GM23338 (cell line): ENCODE results near the gene SLC30A1. TPM values are rescaled to one million over a fixed set of nuclear protein-coding genes. Genes with fewer than 3 reads are reported as not detected.

Experiments
- ATAC-seq: fragments of 200-7000 bp; cut with Tn5 transposase; 3 replicates; pipeline ENCODE4 v1.9.1; 2020
- DNase-seq: peaks from one replicate; pipeline ENCODE4 v3.0.0-alpha.2; 2015; ENCODE audit warnings: low spot score
- H2AFZ ChIP-seq: fragments of 200-600 bp; sonication (generic); 2 replicates; pipeline ENCODE4 v1.8.0; 2016; ENCODE audit warnings: antibody characterized with exemption, mild to moderate bottlenecking, moderate library complexity
- H3F3A ChIP-seq: fragments of 200-600 bp; sonication (generic); replicated peaks from 2 replicates; pipeline ENCODE4 v1.8.0; 2017; ENCODE audit warnings: antibody characterized with exemption, mixed run types, low read depth
- H3K27ac ChIP-seq: fragments of 200-600 bp; sonication (generic); 2 replicates; pipeline ENCODE4 v1.6.1; 2016; ENCODE audit warnings: low read depth
- H3K27me3 ChIP-seq: fragments of 200-600 bp; sonication (generic); 2 replicates; pipeline ENCODE4 v1.8.0; 2016; ENCODE audit warnings: mild to moderate bottlenecking, mixed run types, moderate library complexity; ENCODE audit not compliant: insufficient read depth
- H3K36me3 ChIP-seq: fragments of 200-600 bp; sonication (generic); 2 replicates; pipeline ENCODE4 v1.8.0; 2016; ENCODE audit warnings: mild to moderate bottlenecking; ENCODE audit not compliant: insufficient read depth
- H3K4me1 ChIP-seq: fragments of 200-600 bp; sonication (generic); 2 replicates; pipeline ENCODE4 v1.8.0; 2016; ENCODE audit warnings: mild to moderate bottlenecking, moderate library complexity; ENCODE audit not compliant: insufficient read depth
- H3K4me2 ChIP-seq: fragments of 200-600 bp; sonication (generic); 2 replicates; pipeline ENCODE4 v1.7.1; 2017; ENCODE audit warnings: mixed run types
- H3K4me3 ChIP-seq: fragments of 200-600 bp; sonication (generic); 2 replicates; pipeline ENCODE4 v1.6.1; 2016; ENCODE audit warnings: mixed run types
- H3K79me2 ChIP-seq: fragments of 200-600 bp; sonication (generic); replicated peaks from 2 replicates; pipeline ENCODE4 v1.8.0; 2017; ENCODE audit warnings: mild to moderate bottlenecking; ENCODE audit not compliant: insufficient read depth
- H3K9me2 ChIP-seq: fragments of 200-600 bp; sonication (generic); 2 replicates; pipeline ENCODE4 v1.8.0; 2017; ENCODE audit not compliant: insufficient read depth
- H4K20me1 ChIP-seq: fragments of 200-600 bp; sonication (generic); replicated peaks from 2 replicates; pipeline ENCODE4 v1.8.0; 2017; ENCODE audit warnings: mild to moderate bottlenecking; ENCODE audit not compliant: insufficient read depth
- H3K27ac Mint-ChIP-seq: 2 replicates; pipeline ENCODE4 v1.8.0; 2020; ENCODE audit warnings: inconsistent platforms, mild to moderate bottlenecking, moderate library complexity, mixed read lengths
- H3K27me3 Mint-ChIP-seq: 3 replicates; pipeline ENCODE4 v1.8.0; 2022; ENCODE audit warnings: low read depth, mild to moderate bottlenecking, moderate library complexity, mixed read lengths, inconsistent platforms; ENCODE audit not compliant: insufficient read depth, poor library complexity
- H3K36me3 Mint-ChIP-seq: 3 replicates; pipeline ENCODE4 v1.8.0; 2021; ENCODE audit warnings: low read depth, mild to moderate bottlenecking, inconsistent platforms, moderate library complexity, mixed read lengths
- H3K4me1 Mint-ChIP-seq: 3 replicates; pipeline ENCODE4 v1.8.0; 2020; ENCODE audit warnings: mild to moderate bottlenecking, inconsistent platforms, mixed read lengths
- H3K4me3 Mint-ChIP-seq: 3 replicates; pipeline ENCODE4 v1.8.0; 2021; ENCODE audit warnings: moderate library complexity, mild to moderate bottlenecking, inconsistent platforms, mixed read lengths
- H3K9me3 Mint-ChIP-seq: 3 replicates; pipeline ENCODE4 v1.8.0; 2020; ENCODE audit warnings: moderate library complexity, mild to moderate bottlenecking, inconsistent platforms, mixed read lengths
- CREB1 ChIP-seq: fragments of 250-450 bp; sonication (Bioruptor Pico); IDR thresholded peaks from 2 replicates; pipeline ENCODE4 v1.5.0; 2020; ENCODE audit warnings: low read depth, mild to moderate bottlenecking, moderate library complexity
- CTCF ChIP-seq, 2 experiments: fragments of 200-600 bp in 1 of 2; sonication (generic) in 1 of 2; conservative IDR thresholded peaks; 2 replicates each; pipeline versions ENCODE4 v1.5.1 to v1.6.1; 2016 to 2017; ENCODE audit warnings: antibody characterized with exemption in 2 of 2, low read depth in 2 of 2, mild to moderate bottlenecking in 2 of 2, moderate library complexity in 1 of 2
- ETS1 ChIP-seq: IDR thresholded peaks from 2 replicates; pipeline ENCODE4 v1.6.1; 2016; ENCODE audit warnings: antibody characterized with exemption
- EZH2 ChIP-seq: fragments of 200-600 bp; sonication (generic); IDR thresholded peaks from one replicate; pipeline ENCODE4 v1.8.0; 2017; ENCODE audit warnings: antibody characterized with exemption, mild to moderate bottlenecking, low read depth; ENCODE audit not compliant: unreplicated experiment
- EZH2phosphoT487 ChIP-seq: fragments of 200-600 bp; sonication (generic); IDR thresholded peaks from one replicate; pipeline ENCODE4 v1.8.1; 2018; ENCODE audit warnings: antibody characterized with exemption; ENCODE audit not compliant: unreplicated experiment
- JUNB ChIP-seq: IDR thresholded peaks from one replicate; pipeline ENCODE4 v1.6.1; 2016; ENCODE audit warnings: antibody characterized with exemption; ENCODE audit not compliant: unreplicated experiment
- NANOG ChIP-seq: IDR thresholded peaks from 2 replicates; pipeline ENCODE4 v1.6.1; 2016; ENCODE audit warnings: antibody characterized with exemption, borderline replicate concordance
- POLR2AphosphoS5 ChIP-seq: IDR thresholded peaks from 2 replicates; pipeline ENCODE4 v1.6.1; 2016; ENCODE audit warnings: antibody characterized with exemption, low read depth
- REST ChIP-seq: IDR thresholded peaks from one replicate; pipeline ENCODE4 v1.6.1; 2018; ENCODE audit warnings: antibody characterized with exemption; ENCODE audit not compliant: unreplicated experiment
- STAT1 ChIP-seq: IDR thresholded peaks from one replicate; pipeline ENCODE4 v1.6.1; 2016; ENCODE audit warnings: antibody characterized with exemption; ENCODE audit not compliant: unreplicated experiment
- ZNF114 ChIP-seq: fragments of 250-450 bp; sonication (Bioruptor Pico); IDR thresholded peaks from 2 replicates; pipeline ENCODE4 v1.5.0; 2020; ENCODE audit warnings: mild to moderate bottlenecking, moderate library complexity
- ZNF331 ChIP-seq: fragments of 250-450 bp; sonication (Bioruptor Pico); IDR thresholded peaks from 2 replicates; pipeline ENCODE4 v1.5.0; 2020; ENCODE audit warnings: low read depth, mild to moderate bottlenecking, moderate library complexity
- ZNF462 ChIP-seq: fragments of 250-450 bp; sonication (Bioruptor Pico); IDR thresholded peaks from 2 replicates; pipeline ENCODE4 v1.5.0; 2020; ENCODE audit warnings: mild to moderate bottlenecking, moderate library complexity
- polyA plus RNA-seq: library from polyadenylated mRNA; unstranded; fragments of >200 nt; fragmentation: Nextera tagmentation; extraction: Ambion mirVana; gene quantifications from 2 replicates; pipeline ENCODE4 v1.2.1, GENCODE V29; 2016
- total RNA-seq: library from RNA; depleted of rRNA; stranded (reverse); fragments of >200 nt; shearing (Covaris generic); gene quantifications from 2 replicates; pipeline ENCODE4 v1.2.3, GENCODE V29; 2014

Gene SLC30A1
- total and polyA plus RNA-seq, 2 experiments from 2014 or later = 3.3 to 17.7 TPM

GRCh38 chr1:211548321-211549091 lies 30.5 kb downstream of the SLC30A1 start:
- Histone ChIP-seq H3K4me3 (no peak overlapping the region), H3K27ac (no peak overlapping the region)
- H3K27ac Mint-ChIP-seq = no peak overlapping the region

More at GRCh38 chr1:211548321-211549091, 30.5 kb downstream of the SLC30A1 start:
- no peaks in the 10 kb centered on the region; the same call in 2 of the 3 replicates for H3K9me3 Mint-ChIP-seq
- Histone ChIP-seq H2AFZ (peak overlapping the region; percentile 96), H3K4me1 (peaks cover 9% of the 10 kb centered on the region; the same call in 1 of the 2 replicates), H3F3A (no peaks in the 10 kb centered on the region), H3K9me2 (no peaks in the 10 kb centered on the region), H3K27me3 (no peaks in the 10 kb centered on the region), H4K20me1 (no peaks in the 10 kb centered on the region), H3K79me2 (no peaks in the 10 kb centered on the region), H3K36me3 (no peaks in the 10 kb centered on the region), H3K4me2 (no peak overlapping the region)
- ATAC-seq (peak; percentile 88), DNase-seq (peak; percentile 35)
- H3K36me3 Mint-ChIP-seq = no peaks in the 10 kb centered on the region
- H3K4me3 Mint-ChIP-seq = no peak overlapping the region
- peaks cover 2% of the 10 kb centered on the region for H3K27me3 Mint-ChIP-seq
- TF ChIP-seq POLR2AphosphoS5 (no peak), EZH2 (no peak), ZNF331 (CRISPR knock-in tag) (no peak), EZH2phosphoT487 (no peak), ZNF114 (CRISPR knock-in tag) (no peak), REST (no peak), NANOG (no peak), ZNF462 (CRISPR knock-in tag) (no peak), CTCF (conservative IDR thresholded peaks at IDR 0.05; ENCODE audit: low read depth in 2 of 2) (no peak), JUNB (no peak), STAT1 (no peak), ETS1 (no peak), CREB1 (no peak)
- no peaks in the 10 kb centered on the region for H3K4me1 Mint-ChIP-seq
